Neuronal stem cell (in vitro differentiated cells): ENCODE data around the gene PSME3IP1.
A peak's percentile ranks its signal among the peaks of the same experiment; 100 is the strongest.

Source experiments
- DNase-seq: peaks from one replicate; pipeline ENCODE4 v3.0.0-alpha.2; 2013; ENCODE audit warnings: low spot score
- H2AFZ ChIP-seq: one replicate; pipeline ENCODE4 v1.6.1; 2013; ENCODE audit warnings: mild to moderate bottlenecking, low read length, inconsistent platforms
- H2AK5ac ChIP-seq: 2 replicates; pipeline ENCODE4 v1.6.1; 2013; ENCODE audit warnings: low read depth, mild to moderate bottlenecking, inconsistent platforms, low read length, moderate library complexity, mixed read lengths
- H2BK120ac ChIP-seq: 2 replicates; pipeline ENCODE4 v1.6.1; 2013; ENCODE audit warnings: low read depth, mild to moderate bottlenecking, inconsistent platforms, low read length, moderate library complexity, mixed read lengths
- H2BK12ac ChIP-seq: one replicate; pipeline ENCODE4 v1.6.1; 2013; ENCODE audit warnings: low read length, inconsistent platforms
- H2BK15ac ChIP-seq: 2 replicates; pipeline ENCODE4 v1.6.1; 2013; ENCODE audit warnings: mild to moderate bottlenecking, low read length, inconsistent platforms, mixed read lengths
- H2BK5ac ChIP-seq: one replicate; pipeline ENCODE4 v1.6.1; 2013; ENCODE audit warnings: inconsistent platforms, mild to moderate bottlenecking, low read length, moderate library complexity
- H3K14ac ChIP-seq: one replicate; pipeline ENCODE4 v1.6.1; 2013; ENCODE audit warnings: low read length, inconsistent platforms
- H3K18ac ChIP-seq: 2 replicates; pipeline ENCODE4 v1.6.1; 2013; ENCODE audit warnings: low read length, inconsistent platforms
- H3K23ac ChIP-seq: 2 replicates; pipeline ENCODE4 v1.6.1; 2013; ENCODE audit warnings: low read depth, mild to moderate bottlenecking, mixed read lengths, low read length, inconsistent platforms; ENCODE audit not compliant: poor library complexity
- H3K27ac ChIP-seq: replicated peaks from 3 replicates; pipeline ENCODE4 v1.5.1; 2013; ENCODE audit warnings: low read length, inconsistent platforms
- H3K27me3 ChIP-seq, 3 experiments: 2 replicates each; pipeline ENCODE4 v1.6.1; 2013; ENCODE audit warnings: low read length in 3 of 3, mild to moderate bottlenecking in 2 of 3, inconsistent platforms in 1 of 3, low read depth in 1 of 3, mixed read lengths in 1 of 3, moderate library complexity in 1 of 3; ENCODE audit not compliant: control insufficient read depth in 3 of 3, insufficient read depth in 3 of 3
- H3K36me3 ChIP-seq, 2 donors: replicated peaks in 1 of 2; 2 replicates each; pipeline ENCODE4 v1.6.1; 2013; ENCODE audit warnings: low read length in 2 of 2; ENCODE audit not compliant: control insufficient read depth in 2 of 2, insufficient read depth in 2 of 2
- H3K4ac ChIP-seq: 2 replicates; pipeline ENCODE4 v1.6.1; 2013; ENCODE audit warnings: inconsistent platforms, mild to moderate bottlenecking, low read length, moderate library complexity
- H3K4me1 ChIP-seq, 2 donors: 1 replicate in 1 of 2; 2 replicates in 1 of 2; pipeline ENCODE4 v1.6.1; 2013; ENCODE audit warnings: low read length in 2 of 2, low read depth in 1 of 2; ENCODE audit not compliant: control insufficient read depth in 2 of 2, insufficient read depth in 1 of 2
- H3K4me2 ChIP-seq: one replicate; pipeline ENCODE4 v1.6.1; 2013; ENCODE audit warnings: mild to moderate bottlenecking, low read length, inconsistent platforms; ENCODE audit not compliant: insufficient read depth, poor library complexity, severe bottlenecking
- H3K4me3 ChIP-seq, 2 donors: 2 replicates each; pipeline ENCODE4 v1.5.1; 2013; ENCODE audit warnings: low read length in 2 of 2, mild to moderate bottlenecking in 2 of 2, inconsistent platforms in 1 of 2, moderate library complexity in 1 of 2
- H3K79me1 ChIP-seq: one replicate; pipeline ENCODE4 v1.6.1; 2013; ENCODE audit warnings: low read depth, mild to moderate bottlenecking, inconsistent platforms, low read length, moderate library complexity
- H3K9ac ChIP-seq: one replicate; pipeline ENCODE4 v1.6.1; 2013; ENCODE audit warnings: mild to moderate bottlenecking, low read depth, low read length, inconsistent platforms; ENCODE audit not compliant: poor library complexity
- H3K9me3 ChIP-seq, 2 donors: replicated peaks in 1 of 2; 2 replicates each; pipeline versions ENCODE3 to v1.6.1; 2013; ENCODE audit warnings: low read length in 2 of 2, mild to moderate bottlenecking in 2 of 2, inconsistent platforms in 1 of 2, low read depth in 1 of 2, mixed read lengths in 1 of 2, moderate library complexity in 1 of 2; ENCODE audit not compliant: control insufficient read depth in 2 of 2, insufficient read depth in 1 of 2
- H4K8ac ChIP-seq: one replicate; pipeline ENCODE4 v1.6.1; 2013; ENCODE audit warnings: low read depth, mild to moderate bottlenecking, inconsistent platforms, low read length, moderate library complexity
- H4K91ac ChIP-seq: one replicate; pipeline ENCODE4 v1.6.1; 2013; ENCODE audit warnings: low read length, low read depth, mild to moderate bottlenecking, inconsistent platforms; ENCODE audit not compliant: poor library complexity
- WGBS, 2 donors: extraction: QIAGEN DNeasy Blood & Tissue Kit; methylation state at CpG; one replicate each; pipeline ENCODE4 v1.1.7; 2013; ENCODE audit warnings: missing lambda C conversion rate in 2 of 2, mixed read lengths in 1 of 2; ENCODE audit not compliant: insufficient read length in 2 of 2, insufficient replicate concordance in 1 of 2; ENCODE audit errors: extremely low coverage in 2 of 2; 5-methylcytosine and 5-hydroxymethylcytosine counted together

The PSME3IP1 gene

DNA sequence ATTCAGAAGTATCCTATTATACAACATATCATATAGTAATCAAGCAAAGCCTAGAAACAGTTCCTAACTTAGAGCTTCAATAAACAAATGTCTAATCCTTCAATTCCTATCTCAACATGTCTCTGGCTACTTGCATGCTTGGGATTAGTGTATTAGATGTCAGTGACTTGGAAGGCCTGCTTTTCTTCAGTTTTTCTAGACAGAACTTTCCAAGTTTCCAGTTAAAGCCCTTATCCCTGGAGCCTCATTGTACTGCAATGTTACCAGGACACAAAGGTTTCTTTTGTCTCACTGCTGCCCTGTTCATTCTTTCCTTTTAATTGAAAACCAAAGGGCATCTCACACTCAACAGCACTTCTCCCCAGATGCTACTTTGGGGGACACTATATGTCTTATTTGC is 16.5 kb downstream of the PSME3IP1 start:
- Histone ChIP-seq H3K18ac (no peak overlapping the region), H3K36me3 (peaks cover 29 to 85% of the 10 kb centered on the region in 2 donors), H3K79me1 (no peaks in the 10 kb centered on the region), H2BK12ac (no peak overlapping the region), H2AFZ (no peak overlapping the region), H3K4me2 (no peak overlapping the region), H2BK5ac (no peak overlapping the region), H3K4me1 (peaks cover 2 to 23% of the 10 kb centered on the region in 2 donors), H4K8ac (no peak overlapping the region), H2BK15ac (no peak overlapping the region), H3K4ac (no peak overlapping the region), H3K9me3 (no peaks in the 10 kb centered on the region), H3K14ac (no peak overlapping the region), H3K4me3 (no peak overlapping the region), H2AK5ac (no peak overlapping the region), H3K9ac (no peak overlapping the region), H2BK120ac (no peak overlapping the region), H4K91ac (no peak overlapping the region), H3K27me3 (no peaks in the 10 kb centered on the region), H3K27ac (peak overlapping the region; percentile 68), H3K23ac (no peak overlapping the region)
- DNase-seq = peak; percentile 53

DNA sequence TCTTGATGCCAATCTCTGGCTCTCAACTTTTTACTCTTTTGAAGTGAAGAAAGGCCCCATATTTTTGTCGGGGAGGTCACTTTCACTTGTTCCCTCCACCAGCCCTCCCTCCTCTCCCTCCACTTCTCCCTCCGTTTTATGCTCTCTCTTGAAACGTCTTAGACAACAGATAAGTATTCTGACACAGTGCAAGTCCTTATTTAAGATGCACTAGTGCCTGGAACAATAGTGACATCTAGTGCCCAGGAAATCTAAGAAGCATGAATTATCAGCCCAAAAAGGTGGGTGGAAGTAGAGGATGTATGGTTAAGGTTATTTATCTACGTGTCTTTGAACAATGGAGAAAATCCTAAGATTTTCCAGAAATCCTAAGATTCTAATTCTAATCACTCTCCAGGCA is 17.9 kb downstream of the PSME3IP1 start:
- Histone ChIP-seq H3K9me3 (no peaks in the 10 kb centered on the region), H3K4me2 (no peak overlapping the region), H2BK15ac (no peak overlapping the region), H3K36me3 (peaks cover 32 to 88% of the 10 kb centered on the region in 2 donors), H2BK12ac (no peak overlapping the region), H3K14ac (no peak overlapping the region), H3K4me3 (no peak overlapping the region), H4K91ac (no peak overlapping the region), H2AK5ac (no peak overlapping the region), H3K9ac (no peak overlapping the region), H2BK120ac (no peak overlapping the region), H2BK5ac (no peak overlapping the region), H3K27ac (no peak overlapping the region), H3K23ac (no peak overlapping the region), H3K18ac (no peak overlapping the region), H3K27me3 (no peaks in the 10 kb centered on the region), H2AFZ (no peak overlapping the region), H3K4ac (no peak overlapping the region), H3K4me1 (peaks cover 2 to 20% of the 10 kb centered on the region in 2 donors), H4K8ac (no peak overlapping the region), H3K79me1 (no peaks in the 10 kb centered on the region)
- no CpG with 5 or more reads among the region's 4 CpGs for WGBS, 2 donors
- DNase-seq = peak; percentile 44

DNA sequence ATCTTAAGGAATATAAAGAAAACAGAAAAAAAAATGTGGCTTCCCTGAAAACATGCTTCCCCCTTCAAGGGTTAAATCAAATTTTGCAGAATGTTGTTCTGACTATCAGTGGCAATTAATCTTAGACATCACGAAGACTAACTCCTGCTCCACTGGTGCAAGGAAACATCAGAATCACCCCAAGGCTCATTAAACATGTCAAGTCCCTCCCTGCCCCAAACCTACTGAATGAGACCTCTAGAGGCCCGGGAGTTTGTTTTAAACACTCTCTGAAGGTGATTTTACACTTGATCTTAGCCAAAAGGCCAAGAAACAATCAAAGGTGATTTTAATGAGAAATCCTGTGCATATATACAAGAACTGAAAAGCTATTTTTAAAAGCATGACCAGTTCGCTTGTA is 18.3 kb downstream of the PSME3IP1 start:
- no peak overlapping the region for H2BK120ac ChIP-seq
- peaks cover 30 to 89% of the 10 kb centered on the region in 2 donors for H3K36me3 ChIP-seq
- H3K4me2 ChIP-seq = no peak overlapping the region
- H2AK5ac ChIP-seq = no peak overlapping the region
- no peaks in the 10 kb centered on the region for H3K27me3 ChIP-seq
- H3K14ac ChIP-seq = no peak overlapping the region
- H2BK5ac ChIP-seq = no peak overlapping the region
- H3K4me1 ChIP-seq = peaks cover 2 to 19% of the 10 kb centered on the region in 2 donors
- no peak overlapping the region for H2AFZ ChIP-seq
- WGBS, 2 donors = no CpG with 5 or more reads among the region's 3 CpGs
- no peak overlapping the region for H4K91ac ChIP-seq
- no peaks in the 10 kb centered on the region for H3K9me3 ChIP-seq
- no peak overlapping the region for H4K8ac ChIP-seq
- H2BK12ac ChIP-seq = no peak overlapping the region
- H3K4me3 ChIP-seq = no peak overlapping the region
- no peak overlapping the region for H3K23ac ChIP-seq
- DNase-seq = no peak
- H3K18ac ChIP-seq = no peak overlapping the region
- H2BK15ac ChIP-seq = no peak overlapping the region
- H3K27ac ChIP-seq = no peak overlapping the region
- H3K79me1 ChIP-seq = no peaks in the 10 kb centered on the region
- H3K4ac ChIP-seq = no peak overlapping the region
- no peak overlapping the region for H3K9ac ChIP-seq

DNA sequence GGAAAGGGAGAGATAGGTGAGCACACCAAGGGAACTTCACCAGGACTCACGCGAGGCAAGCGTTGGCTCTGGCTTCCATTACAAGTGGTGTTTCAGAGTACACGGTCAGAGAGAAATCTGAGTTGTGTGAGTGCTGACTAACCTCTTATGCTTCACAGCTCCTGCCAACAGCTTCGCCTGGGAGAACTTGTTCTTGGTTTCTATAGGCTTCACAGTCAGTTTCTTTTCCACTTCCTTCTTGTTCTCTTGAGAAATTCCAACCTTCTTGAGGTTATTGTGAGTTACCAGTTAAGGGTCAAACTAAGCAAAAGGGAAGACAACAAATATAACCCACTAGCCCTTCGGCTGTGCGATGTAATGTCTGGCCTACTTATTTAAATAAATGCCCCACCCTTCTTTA is 18.9 kb downstream of the PSME3IP1 start:
- Histone ChIP-seq H3K4ac (no peak overlapping the region), H3K36me3 (peaks cover 29 to 89% of the 10 kb centered on the region in 2 donors), H3K27ac (no peak overlapping the region), H3K23ac (no peak overlapping the region), H3K4me2 (no peak overlapping the region), H2BK12ac (no peak overlapping the region), H2BK5ac (no peak overlapping the region), H4K91ac (no peak overlapping the region), H3K4me1 (peaks cover 2 to 17% of the 10 kb centered on the region in 2 donors), H2BK120ac (no peak overlapping the region), H3K18ac (no peak overlapping the region), H2AFZ (no peak overlapping the region), H3K4me3 (no peak overlapping the region), H3K9ac (no peak overlapping the region), H2AK5ac (no peak overlapping the region), H3K79me1 (no peaks in the 10 kb centered on the region), H3K14ac (no peak overlapping the region), H2BK15ac (no peak overlapping the region), H3K27me3 (no peaks in the 10 kb centered on the region), H4K8ac (no peak overlapping the region), H3K9me3 (no peaks in the 10 kb centered on the region)
- no CpG with 5 or more reads among the region's 7 CpGs for WGBS, 2 donors
- DNase-seq = no peak
